A673 (cell line): Measurements from ENCODE around the gene ANO7. TPM values are rescaled to one million over a fixed set of nuclear protein-coding genes. Genes with fewer than 3 reads are reported as not detected.

ENCODE experiments used
- BruUV-seq: library from RNA; stranded (reverse); fragments of 400-500 nt; replicated peaks from 2 replicates; lab custom pipeline; 2021; lab: Mats Ljungman, UMichigan
- CTCF ChIA-PET: fragments of 300-600 bp; sonication (Branson Sonifier 250); formaldehyde crosslinking; loops from one replicate; lab custom pipeline; 2022; ENCODE audit warnings: antibody characterized with exemption; lab: Charles Lee
- POLR2A ChIA-PET: fragments of 300-600 bp; sonication (Branson Sonifier 250); formaldehyde crosslinking; loops from one replicate; lab custom pipeline; 2022; ENCODE audit warnings: antibody characterized with exemption; ENCODE audit not compliant: low non-redundant PET; lab: Charles Lee
- DNase-seq: peaks from one replicate; pipeline ENCODE4 v3.0.0-alpha.2; 2015; ENCODE audit warnings: low spot score
- H3K27ac ChIP-seq: fragments of 200-600 bp; sonication (generic); 2 replicates; pipeline ENCODE4 v1.5.1; 2016; ENCODE audit warnings: mixed run types, low read depth, mild to moderate bottlenecking, mixed read lengths, antibody characterized with exemption, low read length; ENCODE audit not compliant: poor library complexity, severe bottlenecking
- H3K27me3 ChIP-seq: fragments of 200-600 bp; sonication (generic); replicated peaks from 2 replicates; pipeline ENCODE4 v1.6.1; 2017; ENCODE audit warnings: mixed run types, low read depth, mild to moderate bottlenecking, mixed read lengths, antibody characterized with exemption, low read length; ENCODE audit not compliant: insufficient read depth, poor library complexity
- H3K36me3 ChIP-seq: fragments of 200-600 bp; sonication (generic); 2 replicates; pipeline ENCODE4 v1.6.1; 2016; ENCODE audit warnings: mixed run types, mild to moderate bottlenecking, mixed read lengths, antibody characterized with exemption, low read length; ENCODE audit not compliant: insufficient read depth, poor library complexity, severe bottlenecking
- H3K4me1 ChIP-seq: fragments of 200-600 bp; sonication (generic); 2 replicates; pipeline ENCODE4 v1.6.1; 2017; ENCODE audit warnings: mixed run types, mild to moderate bottlenecking, mixed read lengths, antibody characterized with exemption, low read length; ENCODE audit not compliant: insufficient read depth, poor library complexity, severe bottlenecking
- H3K4me3 ChIP-seq: fragments of 200-600 bp; sonication (generic); 2 replicates; pipeline ENCODE4 v1.5.1; 2016; ENCODE audit warnings: low read depth, mixed run types, mild to moderate bottlenecking, mixed read lengths, low read length; ENCODE audit not compliant: poor library complexity, severe bottlenecking
- H3K9me3 ChIP-seq: fragments of 200-600 bp; sonication (generic); 2 replicates; pipeline ENCODE4 v1.6.1; 2016; ENCODE audit warnings: mixed run types, low read depth, mild to moderate bottlenecking, mixed read lengths, antibody characterized with exemption, low read length; ENCODE audit not compliant: poor library complexity, severe bottlenecking
- EZH2 ChIP-seq: fragments of 200-600 bp; sonication (generic); IDR thresholded peaks from 2 replicates; pipeline ENCODE4 v1.6.1; 2017; ENCODE audit warnings: borderline replicate concordance, low read depth, mild to moderate bottlenecking, mixed read lengths, antibody characterized with exemption, low read length; ENCODE audit not compliant: poor library complexity, severe bottlenecking
- intact Hi-C: fragments of 100-400 bp; cut with micrococcal nuclease; formaldehyde crosslinking; loops from one replicate; pipeline ENCODE4 v1.10.0; 2022; ENCODE audit not compliant: unreplicated experiment
- total RNA-seq: library from RNA; stranded (reverse); gene quantifications from 2 replicates; pipeline ENCODE4 v1.2.3, GENCODE V29; 2021
- TF ChIP-seq, protein P1 (sequence below): fragments of 300-800, 200-600 bp; sonication (generic); conservative IDR thresholded peaks from 2 replicates; pipeline ENCODE4 v1.5.1; 2017; ENCODE audit warnings: low read depth, mild to moderate bottlenecking, antibody characterized with exemption, low read length, moderate library complexity, mixed read lengths

ANO7 gene
- total RNA-seq, 1 experiment from 2014 or later: 0.45 TPM

DNA sequence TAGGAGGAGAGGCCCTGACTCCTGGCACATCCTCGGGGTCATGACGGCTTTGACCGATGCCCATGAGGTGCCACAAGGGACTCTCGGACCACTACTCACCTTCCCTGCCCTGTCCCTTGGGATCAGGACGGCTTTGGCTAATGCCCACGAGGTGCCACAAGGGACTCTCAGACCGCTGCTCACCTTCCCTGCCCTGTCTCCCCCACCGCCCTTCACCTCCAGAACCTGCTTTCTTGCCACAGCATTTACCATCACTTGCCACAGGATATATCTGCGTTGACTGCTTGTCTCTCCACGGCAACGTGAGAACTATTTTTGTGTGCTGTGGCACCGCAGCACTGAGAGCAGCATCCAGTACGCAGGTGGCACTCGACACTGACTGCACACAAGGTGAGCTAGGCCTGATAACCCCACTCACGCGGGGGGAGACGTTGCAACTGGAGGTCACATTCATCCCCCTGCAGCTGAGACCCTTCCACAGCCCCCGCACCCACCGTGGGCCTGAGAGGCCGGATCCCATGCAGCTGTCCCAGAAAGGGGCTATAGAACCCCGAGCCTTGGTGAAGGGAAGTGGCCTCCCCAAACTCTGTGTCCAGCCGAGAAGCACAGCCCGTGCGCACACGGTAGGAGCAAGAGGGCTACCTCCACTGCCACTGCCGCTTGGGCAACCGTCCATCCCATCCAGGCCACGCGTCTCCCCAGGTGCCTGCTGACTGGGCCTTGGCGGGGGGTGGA, 47.5 kb downstream of the ANO7 start:
- no peaks in the 10 kb centered on the region for H3K27me3 ChIP-seq
- peaks cover 91% of the 10 kb centered on the region for H3K36me3 ChIP-seq
- no peak overlapping the region for H3K27ac ChIP-seq
- H3K9me3 ChIP-seq: no peaks in the 10 kb centered on the region
- ChIA-PET POLR2A (no interaction called here), CTCF (no interaction called here)
- no TSS peak for BruUV-seq
- intact Hi-C loops: no loop called here
- no peak for TF ChIP-seq EZH2
- TF ChIP-seq, protein P1, sequence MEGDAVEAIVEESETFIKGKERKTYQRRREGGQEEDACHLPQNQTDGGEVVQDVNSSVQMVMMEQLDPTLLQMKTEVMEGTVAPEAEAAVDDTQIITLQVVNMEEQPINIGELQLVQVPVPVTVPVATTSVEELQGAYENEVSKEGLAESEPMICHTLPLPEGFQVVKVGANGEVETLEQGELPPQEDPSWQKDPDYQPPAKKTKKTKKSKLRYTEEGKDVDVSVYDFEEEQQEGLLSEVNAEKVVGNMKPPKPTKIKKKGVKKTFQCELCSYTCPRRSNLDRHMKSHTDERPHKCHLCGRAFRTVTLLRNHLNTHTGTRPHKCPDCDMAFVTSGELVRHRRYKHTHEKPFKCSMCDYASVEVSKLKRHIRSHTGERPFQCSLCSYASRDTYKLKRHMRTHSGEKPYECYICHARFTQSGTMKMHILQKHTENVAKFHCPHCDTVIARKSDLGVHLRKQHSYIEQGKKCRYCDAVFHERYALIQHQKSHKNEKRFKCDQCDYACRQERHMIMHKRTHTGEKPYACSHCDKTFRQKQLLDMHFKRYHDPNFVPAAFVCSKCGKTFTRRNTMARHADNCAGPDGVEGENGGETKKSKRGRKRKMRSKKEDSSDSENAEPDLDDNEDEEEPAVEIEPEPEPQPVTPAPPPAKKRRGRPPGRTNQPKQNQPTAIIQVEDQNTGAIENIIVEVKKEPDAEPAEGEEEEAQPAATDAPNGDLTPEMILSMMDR: no peak
- H3K4me1 ChIP-seq: no peaks in the 10 kb centered on the region
- DNase-seq: no peak
- H3K4me3 ChIP-seq: no peak overlapping the region

DNA sequence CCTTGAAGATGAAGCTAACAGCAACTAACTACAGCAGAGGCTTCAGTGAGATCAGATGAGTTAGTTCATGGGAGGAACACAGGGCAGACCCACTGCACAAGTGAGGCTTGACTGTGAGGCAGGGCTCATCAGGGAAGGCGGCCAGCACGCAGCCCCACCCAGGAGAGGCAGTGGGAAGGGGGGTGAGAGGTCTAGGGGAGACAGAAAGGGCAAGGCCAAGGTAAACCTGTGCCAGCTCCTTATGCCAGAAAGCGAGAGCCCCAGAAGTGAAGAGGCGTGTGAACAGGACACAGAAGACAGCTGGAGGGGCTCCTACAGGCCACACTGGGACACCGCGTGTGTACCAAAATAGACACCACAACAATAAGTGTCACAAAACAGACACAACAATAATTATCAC, 48.6 kb downstream of the ANO7 start:
- POLR2A ChIA-PET: no interaction called here
- H3K36me3 ChIP-seq: peaks cover 92% of the 10 kb centered on the region
- CTCF ChIA-PET: interaction anchor here (0.6 kb wide), 1 partner anchor 358 kb away, joined by 11 read pairs; no protein-coding TSS in a partner anchor

DNA sequence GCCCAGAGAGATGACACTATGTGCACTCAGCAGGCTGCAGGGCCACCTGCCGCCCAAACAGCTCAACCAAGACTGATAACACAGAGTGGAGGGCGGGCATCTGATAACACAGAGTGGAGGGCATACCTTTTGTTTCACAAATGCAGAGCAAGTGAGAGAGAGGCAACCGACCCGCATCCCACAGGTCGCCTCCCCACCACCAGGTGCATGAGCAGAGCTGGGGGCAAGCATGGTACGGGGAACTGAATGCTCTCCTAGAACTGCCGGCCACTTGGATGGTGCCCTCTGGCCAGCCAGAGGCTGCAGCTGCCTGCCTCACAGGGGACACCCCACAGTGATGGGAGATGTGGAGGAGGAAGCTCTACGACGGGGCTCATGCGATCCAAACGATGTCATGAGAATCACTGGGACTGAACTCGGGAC, 49.5 kb downstream of the ANO7 start:
- no peak for DNase-seq
- Histone ChIP-seq H3K4me1 (no peaks in the 10 kb centered on the region), H3K9me3 (no peaks in the 10 kb centered on the region), H3K27me3 (no peaks in the 10 kb centered on the region), H3K4me3 (no peak overlapping the region), H3K27ac (no peak overlapping the region), H3K36me3 (peaks cover 99% of the 10 kb centered on the region)
- CTCF ChIA-PET: no interaction called here
- intact Hi-C loops: no loop called here
- POLR2A ChIA-PET: no interaction called here
- BruUV-seq: no TSS peak
- TF ChIP-seq EZH2: no peak
- TF ChIP-seq, protein P1: no peak

More for the DNA sequence above, 48.6 kb downstream of the ANO7 start:
- Histone ChIP-seq H3K27me3 (no peaks in the 10 kb centered on the region), H3K9me3 (no peaks in the 10 kb centered on the region), H3K4me1 (no peaks in the 10 kb centered on the region), H3K4me3 (no peak overlapping the region), H3K27ac (no peak overlapping the region)
- BruUV-seq: no TSS peak
- no peak for DNase-seq
- intact Hi-C loops: no loop called here
- TF ChIP-seq, protein P1: no peak
- TF ChIP-seq EZH2: no peak
